ENCODE results near the gene SYK.
A peak's percentile ranks its signal among the peaks of the same experiment; 100 is the strongest.

- no peak for TF ChIP-seq EZH2 (IDR thresholded peaks at IDR 0.05; ENCODE audit: borderline replicate concordance, low read length)
- peak; percentile 47 to 61 for TF ChIP-seq CTCF (conservative IDR thresholded peaks at IDR 0.05 in 1 of 2, IDR thresholded peaks at IDR 0.05 in 1 of 2; ENCODE audit: extremely low read depth in 1 of 2, insufficient read depth in 1 of 2, low read depth in 1 of 2, low read length in 2 of 2)
Measured at GRCh38 chr9:90773617-90774016, 28.0 kb upstream of the SYK start.

All from mammary epithelial cell (primary cell).